OCI-LY7 (cell line): ENCODE data around the gene DEFB119.

Experiments
- CTCF ChIP-seq: fragments of 200-600 bp; sonication (generic); conservative IDR thresholded peaks from 2 replicates; pipeline ENCODE4 v1.5.1; 2014; ENCODE audit warnings: mild to moderate bottlenecking, antibody characterized with exemption, low read length, moderate library complexity, mixed read lengths
- EZH2phosphoT487 ChIP-seq: fragments of 200-600 bp; sonication (generic); IDR thresholded peaks from 2 replicates; pipeline ENCODE4 v1.6.1; 2018; ENCODE audit warnings: low read depth, borderline replicate concordance, mild to moderate bottlenecking, mixed run types, antibody characterized with exemption, low read length, moderate library complexity, mixed read lengths

- TF ChIP-seq CTCF (no peak), EZH2phosphoT487 (no peak)
These were observed 19.6 kb upstream of the DEFB119 start for GRCh38 chr20:31410011-31410410.
